Transverse colon (tissue), 4 donors: ENCODE measurements around the gene COTL1. TPM values are rescaled to one million over a fixed set of nuclear protein-coding genes. Genes with fewer than 3 reads are reported as not detected.

Experiments
- DNase-seq: peaks from one replicate; pipeline ENCODE4 v3.0.0-alpha.2; 2019
- H3K27ac ChIP-seq, 4 donors: fragments of 200-600 bp; sonication (generic); 2 replicates each; pipeline ENCODE4 v1.5.1; 2016 to 2018; ENCODE audit warnings: inconsistent platforms in 4 of 4
- H3K27me3 ChIP-seq: fragments of 200-600 bp; sonication (generic); 2 replicates; pipeline ENCODE4 v1.5.1; 2017; ENCODE audit warnings: inconsistent platforms
- H3K36me3 ChIP-seq, 4 donors: fragments of 200-600 bp; sonication (generic); 2 replicates each; pipeline ENCODE4 v1.5.1; 2017 to 2019; ENCODE audit warnings: inconsistent platforms in 4 of 4
- H3K4me1 ChIP-seq, 4 donors: fragments of 200-600 bp; sonication (generic); 2 replicates each; pipeline ENCODE4 v1.5.1; 2017 to 2020; ENCODE audit warnings: inconsistent platforms in 4 of 4
- H3K4me3 ChIP-seq, 4 donors: fragments of 200-600 bp; sonication (generic); 1 replicate in 1 of 4; 2 replicates in 3 of 4; pipeline versions ENCODE4 v1.5.1 to v1.6.1; 2017 to 2019; ENCODE audit warnings: inconsistent platforms in 4 of 4
- H3K9me3 ChIP-seq, 2 donors: fragments of 200-600 bp; sonication (generic); 2 replicates each; pipeline ENCODE4 v1.5.1; 2017 to 2019; ENCODE audit warnings: inconsistent platforms in 2 of 2
- EP300 ChIP-seq: sonication (generic); formaldehyde crosslinking; IDR thresholded peaks from one replicate; pipeline ENCODE4 v1.6.1; 2017; ENCODE audit warnings: antibody characterized with exemption, low read depth
- POLR2A ChIP-seq: fragments of 450-650 bp; IDR thresholded peaks from one replicate; pipeline ENCODE4 v1.6.1; 2016; ENCODE audit warnings: antibody characterized with exemption, mild to moderate bottlenecking, moderate library complexity
- POLR2AphosphoS5 ChIP-seq, 3 donors: sonication (generic); formaldehyde crosslinking; IDR thresholded peaks; one replicate each; pipeline ENCODE4 v1.6.1; 2016; ENCODE audit warnings: antibody characterized with exemption in 3 of 3
- WGBS, 2 donors: methylation state at CpG; one replicate each; pipeline ENCODE4 v1.1.5; 2018; ENCODE audit warnings: low coverage in 1 of 2; 5-methylcytosine and 5-hydroxymethylcytosine counted together
- in situ Hi-C, 4 donors: fragments of 200-750 bp; cut with MboI; loops; one replicate each; pipeline versions ENCODE4 v1.15.0 to v1.15.1; 2017; ENCODE audit warnings: low sequenced_read_pairs in 3 of 4, low pct_ligation_motif_present in 1 of 4, low pct_unique_long_range_greater_than_20kb in 1 of 4
- intact Hi-C: fragments of 100-400 bp; cut with DNase I; formaldehyde crosslinking; loops from one replicate; pipeline ENCODE4 v1.15.1; 2023; ENCODE audit warnings: low total_unique reads
- total RNA-seq, 4 donors: library from RNA; depleted of rRNA; stranded (reverse); fragments of >200 nt; gene quantifications; one replicate each; pipeline ENCODE4 v1.1.0, GENCODE V29; 2016
- TF ChIP-seq, protein P1 (sequence below), 5 experiments: fragments of 200-600 bp in 3 of 5; fragments of 450-650 bp in 2 of 5; sonication (generic) in 3 of 5; IDR thresholded peaks; 1 replicate in 2 of 5; 2 replicates in 3 of 5; pipeline ENCODE4 v1.5.1; 2016 to 2017; ENCODE audit warnings: antibody characterized with exemption in 5 of 5, inconsistent platforms in 3 of 5, mild to moderate bottlenecking in 2 of 5, moderate library complexity in 1 of 5

Gene COTL1
- total RNA-seq, 4 donors from 2014 or later = 31.1 to 78.9 (median 47.9) TPM

- H3K36me3 ChIP-seq = no peaks in the 10 kb centered on the region
- H3K9me3 ChIP-seq = no peaks in the 10 kb centered on the region
- peak overlapping the region; percentile 66 to 77 (median 73) for H3K27ac ChIP-seq
- peak overlapping the region in 1 of 4 donors; percentile 22 for H3K4me3 ChIP-seq
- peaks cover 25 to 38% (median 32%) of the 10 kb centered on the region in 4 donors for H3K4me1 ChIP-seq
- 70% methylated on average over 9 of the region's 9 CpGs; no CpG with 5 or more reads in 1 of the 2 donors for WGBS, 2 donors
- TF ChIP-seq POLR2A (no peak), POLR2AphosphoS5 (IDR thresholded peaks at IDR 0.05) (no peak), EP300 (no peak)
- TF ChIP-seq, protein P1, sequence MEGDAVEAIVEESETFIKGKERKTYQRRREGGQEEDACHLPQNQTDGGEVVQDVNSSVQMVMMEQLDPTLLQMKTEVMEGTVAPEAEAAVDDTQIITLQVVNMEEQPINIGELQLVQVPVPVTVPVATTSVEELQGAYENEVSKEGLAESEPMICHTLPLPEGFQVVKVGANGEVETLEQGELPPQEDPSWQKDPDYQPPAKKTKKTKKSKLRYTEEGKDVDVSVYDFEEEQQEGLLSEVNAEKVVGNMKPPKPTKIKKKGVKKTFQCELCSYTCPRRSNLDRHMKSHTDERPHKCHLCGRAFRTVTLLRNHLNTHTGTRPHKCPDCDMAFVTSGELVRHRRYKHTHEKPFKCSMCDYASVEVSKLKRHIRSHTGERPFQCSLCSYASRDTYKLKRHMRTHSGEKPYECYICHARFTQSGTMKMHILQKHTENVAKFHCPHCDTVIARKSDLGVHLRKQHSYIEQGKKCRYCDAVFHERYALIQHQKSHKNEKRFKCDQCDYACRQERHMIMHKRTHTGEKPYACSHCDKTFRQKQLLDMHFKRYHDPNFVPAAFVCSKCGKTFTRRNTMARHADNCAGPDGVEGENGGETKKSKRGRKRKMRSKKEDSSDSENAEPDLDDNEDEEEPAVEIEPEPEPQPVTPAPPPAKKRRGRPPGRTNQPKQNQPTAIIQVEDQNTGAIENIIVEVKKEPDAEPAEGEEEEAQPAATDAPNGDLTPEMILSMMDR (IDR thresholded peaks at IDR 0.05) = no peak
- in situ Hi-C loops (no loop called here), intact Hi-C loops (no loop called here)
- H3K27me3 ChIP-seq = no peaks in the 10 kb centered on the region
- DNase-seq = no peak
These were observed 23.2 kb downstream of the COTL1 start for GRCh38 chr16:84594725-84595038.

GRCh38 chr16:84593825-84594724 lies 23.8 kb downstream of the COTL1 start:
- H3K9me3 ChIP-seq = no peaks in the 10 kb centered on the region
- intact Hi-C loops = no loop called here
- WGBS, 2 donors = 27 to 36% methylated on average over 4 to 23 of the region's 23 CpGs
- peak overlapping the region; percentile 66 to 77 (median 73) for H3K27ac ChIP-seq
- H3K27me3 ChIP-seq = no peaks in the 10 kb centered on the region
- in situ Hi-C loops = no loop called here
- H3K4me1 ChIP-seq = peaks cover 23 to 32% (median 26%) of the 10 kb centered on the region in 4 donors
- TF ChIP-seq POLR2AphosphoS5 (IDR thresholded peaks at IDR 0.05) (peak; percentile 29 to 61 (median 56)), POLR2A (peak; percentile 39)
- TF ChIP-seq, protein P1 (IDR thresholded peaks at IDR 0.05) = no peak
- no peaks in the 10 kb centered on the region for H3K36me3 ChIP-seq
- peak; percentile 84 for DNase-seq
- H3K4me3 ChIP-seq = peak overlapping the region in 1 of 4 donors; percentile 22

GRCh38 chr16:84592718-84593117 lies 25.2 kb downstream of the COTL1 start:
- no peak overlapping the region for H3K27ac ChIP-seq
- WGBS, 2 donors = 86% methylated on average over 11 of the region's 11 CpGs; no CpG with 5 or more reads in 1 of the 2 donors
- peaks cover 10 to 20% (median 17%) of the 10 kb centered on the region in 4 donors for H3K4me1 ChIP-seq
- no peak for DNase-seq
- H3K27me3 ChIP-seq = no peaks in the 10 kb centered on the region
- no peak overlapping the region for H3K4me3 ChIP-seq
- H3K36me3 ChIP-seq = no peaks in the 10 kb centered on the region
- TF ChIP-seq POLR2AphosphoS5 (IDR thresholded peaks at IDR 0.05) (no peak), EP300 (no peak)
- TF ChIP-seq, protein P1 (IDR thresholded peaks at IDR 0.05) = no peak
- intact Hi-C loops (no loop called here), in situ Hi-C loops (no loop called here)
- H3K9me3 ChIP-seq = no peaks in the 10 kb centered on the region

DNA sequence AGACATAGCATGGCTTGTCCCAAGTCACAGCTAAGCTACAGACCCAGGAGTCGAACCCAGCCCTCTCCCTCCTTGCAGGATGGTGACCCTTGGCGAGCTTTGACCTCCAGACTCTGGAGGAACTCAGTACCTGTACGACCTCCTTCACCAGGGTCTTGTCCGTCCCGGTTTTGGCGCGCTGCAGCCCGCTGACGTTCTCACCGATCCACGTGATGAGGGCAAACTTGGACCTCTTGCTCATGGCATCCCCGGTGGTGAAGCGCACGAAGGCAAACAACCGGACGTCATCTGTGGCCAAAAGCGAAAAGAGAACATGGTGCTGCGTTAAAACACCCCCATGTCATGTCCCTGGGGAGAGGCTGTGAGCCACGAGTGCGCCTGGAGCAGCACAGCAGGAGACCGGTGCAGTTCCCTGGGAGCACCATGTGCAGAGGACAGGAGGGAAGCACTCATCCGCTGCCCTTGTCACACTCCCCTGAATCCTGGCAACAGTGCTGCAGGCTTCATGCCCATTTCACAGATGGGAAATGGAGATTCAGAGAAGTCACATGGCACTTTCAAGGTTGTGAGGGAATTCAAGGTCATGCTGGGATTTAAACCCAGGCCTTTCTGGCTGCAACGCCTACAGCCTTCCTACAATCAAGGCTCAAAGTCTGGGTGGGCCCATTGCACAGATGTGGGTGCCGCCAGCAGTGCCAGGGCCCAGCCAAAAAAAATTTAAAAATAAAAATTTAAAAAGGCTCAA lies 27.7 kb downstream of the COTL1 start:
- intact Hi-C loops (no loop called here), in situ Hi-C loops (no loop called here)
- Histone ChIP-seq H3K4me3 (no peak overlapping the region), H3K9me3 (no peaks in the 10 kb centered on the region), H3K36me3 (no peaks in the 10 kb centered on the region), H3K27ac (no peak overlapping the region), H3K27me3 (no peaks in the 10 kb centered on the region), H3K4me1 (peaks cover 9 to 13% (median 10%) of the 10 kb centered on the region in 4 donors)
- no peak for DNase-seq
- TF ChIP-seq POLR2AphosphoS5 (IDR thresholded peaks at IDR 0.05) (no peak), POLR2A (no peak), EP300 (no peak)
- TF ChIP-seq, protein P1 (IDR thresholded peaks at IDR 0.05) = no peak
- 96% methylated on average over 9 to 24 of the region's 24 CpGs for WGBS, 2 donors
